ENCODE data around the gene TMF1.

DNA sequence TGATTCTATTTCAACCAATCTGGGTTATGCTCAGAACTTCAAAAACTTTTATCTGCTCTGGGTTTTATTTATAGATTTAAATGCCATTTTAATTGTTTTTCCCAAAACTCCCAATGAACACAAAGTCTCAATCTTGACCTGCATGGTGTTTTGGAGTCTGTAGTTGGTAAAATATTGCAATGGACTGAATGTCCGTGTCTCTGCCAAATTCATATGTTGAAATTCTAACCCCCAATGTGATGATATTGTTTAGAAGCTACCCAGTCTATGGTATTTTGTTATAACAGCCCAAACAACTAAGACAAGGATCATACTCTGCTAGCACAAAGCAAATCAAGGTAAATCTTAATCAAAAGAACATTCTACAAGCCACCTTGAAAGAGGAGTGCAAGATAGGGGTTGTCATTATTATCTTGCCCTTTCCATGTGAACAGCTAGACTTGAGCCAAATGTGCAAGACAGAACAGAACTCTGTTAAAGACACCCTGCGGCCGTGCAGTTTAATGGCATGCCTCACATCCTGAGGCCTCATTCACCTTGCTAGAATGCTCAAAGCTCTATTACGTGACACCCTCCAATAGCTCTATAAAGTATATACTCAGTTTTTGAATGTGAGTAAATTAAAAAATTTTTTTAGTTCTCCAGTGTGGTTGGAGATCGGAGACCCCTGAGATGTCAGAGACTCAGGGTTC lies 46.2 kb downstream of the TMF1 start:
- no peak for TF ChIP-seq CTCF (IDR thresholded peaks at IDR 0.05)
- TF ChIP-seq EZH2 (IDR thresholded peaks at IDR 0.05), result no peak
- no peak for TF ChIP-seq EZH2phosphoT487 (IDR thresholded peaks at IDR 0.05)
